KOPT-K1 (cell line): ENCODE results near the gene PCDH7.

ENCODE experiments used
- H3K27ac ChIP-seq: fragments of 200-600 bp; sonication (generic); 2 replicates; pipeline ENCODE4 v1.5.1; 2016; ENCODE audit warnings: antibody characterized with exemption, mild to moderate bottlenecking, low read depth, low read length; ENCODE audit not compliant: poor library complexity, severe bottlenecking
- H3K36me3 ChIP-seq: fragments of 200-600 bp; sonication (generic); 2 replicates; pipeline ENCODE4 v1.5.1; 2017; ENCODE audit warnings: antibody characterized with exemption, mild to moderate bottlenecking, low read length, moderate library complexity; ENCODE audit not compliant: insufficient read depth
- H3K9me3 ChIP-seq: fragments of 200-600 bp; sonication (generic); 2 replicates; pipeline ENCODE4 v1.5.1; 2017; ENCODE audit warnings: antibody characterized with exemption, low read length, mild to moderate bottlenecking; ENCODE audit not compliant: insufficient read depth, poor library complexity, severe bottlenecking

PCDH7 gene

GRCh38 chr4:30754021-30754420 lies 33.9 kb downstream of the PCDH7 start:
- H3K9me3 ChIP-seq: no peaks in the 10 kb centered on the region
- no peaks in the 10 kb centered on the region for H3K36me3 ChIP-seq
- no peak overlapping the region for H3K27ac ChIP-seq

DNA sequence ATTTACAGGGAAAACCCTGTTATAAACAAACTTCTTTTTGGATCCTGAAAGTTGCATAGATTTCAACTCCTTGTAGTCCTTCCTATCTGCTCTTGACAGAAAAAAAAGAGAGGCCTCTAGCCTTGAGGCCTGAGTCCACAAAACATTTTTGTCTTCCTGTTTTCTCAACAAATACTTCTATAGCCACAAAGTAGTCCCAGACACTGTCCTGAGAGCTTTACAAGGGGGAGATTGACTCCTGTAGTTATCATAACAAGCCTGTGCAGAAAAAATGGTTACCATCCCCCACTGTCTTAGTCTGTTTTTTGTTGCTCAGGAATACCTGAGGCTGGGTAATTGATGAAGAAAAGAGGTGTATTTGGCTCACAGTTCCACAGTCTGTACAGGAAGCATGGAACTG lies 35.2 kb downstream of the PCDH7 start:
- Histone ChIP-seq H3K9me3 (no peaks in the 10 kb centered on the region), H3K36me3 (no peaks in the 10 kb centered on the region), H3K27ac (no peak overlapping the region)

GRCh38 chr4:30756553-30756952 lies 36.4 kb downstream of the PCDH7 start:
- Histone ChIP-seq H3K36me3 (no peaks in the 10 kb centered on the region), H3K27ac (no peak overlapping the region), H3K9me3 (no peaks in the 10 kb centered on the region)

DNA sequence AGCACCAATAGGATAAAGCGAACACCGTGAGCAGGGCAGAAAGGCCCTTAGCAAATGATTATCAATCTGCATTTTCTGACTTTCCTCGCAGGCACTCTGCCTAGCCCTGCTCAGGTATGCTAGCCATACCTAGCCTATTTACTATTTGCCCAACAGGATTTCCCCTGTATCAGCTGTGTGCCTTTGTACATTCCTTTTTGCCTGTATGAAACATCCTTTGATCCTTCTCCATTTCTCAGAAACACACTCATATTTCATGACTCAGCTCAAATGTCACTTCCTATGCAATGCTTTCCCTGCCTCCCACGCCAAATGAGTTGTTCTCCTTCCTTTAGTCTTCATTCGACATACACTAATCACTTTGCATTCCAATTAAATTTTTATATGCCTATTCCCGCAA lies 37.2 kb downstream of the PCDH7 start:
- Histone ChIP-seq H3K9me3 (no peaks in the 10 kb centered on the region), H3K27ac (no peak overlapping the region), H3K36me3 (no peaks in the 10 kb centered on the region)

DNA sequence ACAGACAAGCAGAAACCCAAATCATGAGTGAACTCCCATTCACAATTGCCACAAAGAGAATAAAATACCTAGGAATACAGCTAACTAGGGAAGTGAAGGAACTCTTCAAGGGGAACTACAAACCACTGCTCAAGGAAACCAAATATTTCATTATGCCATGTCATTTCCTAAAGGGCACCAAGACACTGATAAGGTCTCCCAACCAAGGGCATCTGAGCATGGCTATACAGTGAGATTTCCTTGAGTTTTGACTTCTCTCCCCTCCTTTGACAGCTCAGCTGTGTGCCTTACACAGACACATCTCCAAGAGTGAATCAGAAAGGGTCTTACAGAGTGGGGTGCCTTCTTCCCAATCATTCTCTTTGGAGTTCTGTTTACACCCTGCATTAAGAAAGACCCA lies 40.4 kb downstream of the PCDH7 start:
- Histone ChIP-seq H3K27ac (no peak overlapping the region), H3K36me3 (no peaks in the 10 kb centered on the region), H3K9me3 (no peaks in the 10 kb centered on the region)

- H3K36me3 ChIP-seq: no peaks in the 10 kb centered on the region
- H3K27ac ChIP-seq: no peak overlapping the region
- no peaks in the 10 kb centered on the region for H3K9me3 ChIP-seq
Observed at GRCh38 chr4:30763321-30763727, 43.2 kb downstream of the PCDH7 start.

DNA sequence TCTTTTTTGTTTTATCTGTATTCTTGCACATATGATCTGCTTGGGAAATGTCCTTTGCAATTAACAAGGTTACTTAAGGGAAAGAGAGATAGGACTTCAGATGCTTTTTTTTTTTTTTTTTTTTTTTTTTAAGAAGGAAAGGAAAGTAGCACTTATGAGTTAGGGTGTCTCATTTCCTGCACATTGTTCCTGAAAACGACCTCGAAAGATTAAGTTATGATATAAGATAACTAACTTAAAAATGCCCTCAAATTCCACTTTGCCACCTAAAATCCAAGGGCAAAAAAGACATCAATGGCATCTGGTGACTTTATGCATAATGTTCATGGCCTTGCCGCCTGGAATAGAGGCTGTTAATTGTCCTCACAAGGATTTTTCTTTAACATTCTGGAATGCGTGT lies 44.9 kb downstream of the PCDH7 start:
- Histone ChIP-seq H3K27ac (no peak overlapping the region), H3K36me3 (no peaks in the 10 kb centered on the region), H3K9me3 (no peaks in the 10 kb centered on the region)

DNA sequence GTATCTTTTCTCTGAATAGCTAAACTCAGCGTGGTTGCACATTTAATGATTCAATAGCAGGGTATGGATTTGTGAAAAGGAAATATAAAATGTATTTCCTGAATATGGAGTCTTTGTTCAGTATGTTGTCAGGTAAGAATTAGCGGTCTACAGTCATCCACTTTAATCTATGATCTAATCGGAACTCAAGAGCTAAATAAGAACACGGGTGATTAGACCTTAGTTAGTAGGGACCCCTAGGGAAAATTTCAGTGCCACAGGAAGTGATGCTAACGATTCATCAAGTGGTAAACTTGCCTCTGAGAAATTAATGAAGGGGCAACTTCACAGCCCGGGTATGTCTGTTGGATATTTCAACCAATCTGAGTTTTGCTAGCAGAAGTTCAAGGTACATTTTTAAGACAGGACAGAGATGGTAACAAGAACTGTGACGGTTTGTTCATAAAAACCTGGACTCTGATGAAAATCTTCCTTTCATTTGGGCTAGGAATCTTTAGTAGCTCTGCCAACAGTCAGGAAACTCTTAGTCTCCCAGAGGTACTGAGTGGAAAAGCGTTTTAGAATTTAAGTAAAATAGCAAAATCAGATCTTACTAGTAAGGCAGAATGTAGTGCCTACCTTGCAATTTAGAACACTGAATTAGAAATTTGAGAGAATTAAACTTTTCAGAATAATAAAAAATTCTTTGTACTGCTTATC lies 47.1 kb downstream of the PCDH7 start:
- Histone ChIP-seq H3K27ac (no peak overlapping the region), H3K9me3 (no peaks in the 10 kb centered on the region), H3K36me3 (no peaks in the 10 kb centered on the region)

DNA sequence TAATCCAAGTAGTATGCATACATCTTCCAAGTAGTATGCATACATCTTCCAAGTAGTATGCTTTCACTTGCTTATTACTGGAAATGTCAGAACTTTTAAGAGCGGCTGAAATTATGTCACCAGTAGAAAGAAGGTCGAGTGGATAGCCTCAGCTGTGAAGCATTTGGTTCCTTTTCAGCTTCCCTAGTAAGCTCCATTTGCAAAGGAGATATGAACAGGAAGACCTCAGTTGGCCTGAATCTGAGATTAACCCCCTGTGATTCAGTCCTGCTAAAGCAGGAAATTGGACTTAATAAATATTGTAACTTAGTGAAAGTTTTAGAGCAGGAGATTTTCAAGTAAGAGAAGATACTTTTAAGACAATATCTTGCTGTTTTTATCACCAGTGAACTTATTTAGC lies 48.1 kb downstream of the PCDH7 start:
- Histone ChIP-seq H3K27ac (no peak overlapping the region), H3K9me3 (no peaks in the 10 kb centered on the region), H3K36me3 (no peaks in the 10 kb centered on the region)

GRCh38 chr4:30769093-30769492 lies 48.9 kb downstream of the PCDH7 start:
- no peaks in the 10 kb centered on the region for H3K9me3 ChIP-seq
- no peaks in the 10 kb centered on the region for H3K36me3 ChIP-seq
- H3K27ac ChIP-seq: no peak overlapping the region

DNA sequence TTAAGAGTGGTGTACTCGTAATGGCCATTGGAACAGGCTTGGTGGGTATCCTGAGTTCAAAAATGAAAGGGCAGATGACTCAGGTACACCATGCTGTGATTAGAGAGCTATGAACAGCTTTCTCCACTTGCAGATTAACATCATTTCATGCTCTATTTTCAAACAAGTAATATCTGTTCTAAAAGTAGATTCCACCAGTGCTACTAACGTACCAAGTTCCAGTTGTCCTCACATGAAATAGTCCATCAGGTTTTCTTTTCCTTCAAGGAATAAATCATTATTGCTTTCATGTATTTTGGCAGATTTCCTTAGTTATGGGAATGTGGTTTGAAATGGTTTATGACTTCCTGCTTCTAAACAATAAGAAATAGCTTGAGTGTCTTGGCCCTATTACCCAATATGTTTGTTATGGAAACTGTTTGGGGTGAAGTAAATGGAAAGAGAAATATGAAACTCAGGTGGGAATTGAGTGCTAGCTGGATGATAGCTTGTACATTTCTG lies 49.9 kb downstream of the PCDH7 start:
- no peak overlapping the region for H3K27ac ChIP-seq
- H3K36me3 ChIP-seq: no peaks in the 10 kb centered on the region
- no peaks in the 10 kb centered on the region for H3K9me3 ChIP-seq

DNA sequence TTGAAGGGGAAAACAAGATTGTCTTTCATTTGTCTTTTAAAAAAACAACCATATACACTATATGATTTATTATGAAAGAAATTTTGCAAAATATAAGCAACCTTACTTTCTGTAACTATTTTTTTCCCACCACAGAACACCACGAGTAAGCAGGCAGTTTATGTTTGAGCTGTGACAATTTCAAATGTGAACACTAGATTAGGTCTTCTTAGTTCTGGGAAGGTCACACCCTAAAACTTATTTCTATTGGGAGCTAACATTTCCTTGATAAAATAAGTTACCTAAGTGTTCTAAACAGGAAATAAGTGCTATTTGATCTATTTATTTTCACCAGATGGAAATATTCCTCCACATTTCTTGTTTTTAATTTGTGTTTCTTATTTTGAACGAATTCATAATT lies 50.6 kb downstream of the PCDH7 start:
- Histone ChIP-seq H3K9me3 (no peaks in the 10 kb centered on the region), H3K27ac (no peak overlapping the region), H3K36me3 (no peaks in the 10 kb centered on the region)

GRCh38 chr4:30776451-30776850 lies 56.3 kb downstream of the PCDH7 start:
- H3K36me3 ChIP-seq: no peaks in the 10 kb centered on the region
- no peak overlapping the region for H3K27ac ChIP-seq
- no peaks in the 10 kb centered on the region for H3K9me3 ChIP-seq

DNA sequence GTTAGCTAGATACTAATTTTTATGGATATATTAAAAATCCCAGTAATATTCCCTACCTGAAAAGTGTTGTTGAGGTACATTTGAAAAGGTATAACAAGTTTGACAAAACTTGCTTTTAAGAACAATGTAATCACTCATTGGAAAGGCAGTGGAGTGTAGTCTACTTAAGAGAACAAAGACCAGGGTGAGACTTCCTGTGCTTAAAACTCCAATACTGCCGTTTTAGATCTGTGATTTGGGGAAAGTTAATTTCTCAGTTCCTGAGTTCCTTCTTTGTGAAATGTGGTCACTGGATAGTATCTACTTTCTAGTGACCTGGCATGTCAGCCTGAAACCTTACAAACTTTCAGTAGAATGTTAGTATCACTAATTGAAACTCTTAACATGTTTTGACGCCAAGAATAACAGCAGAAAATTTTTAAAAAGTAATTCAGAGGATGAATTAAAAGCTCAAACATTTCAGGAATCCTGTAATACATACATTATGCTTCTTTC lies 56.8 kb downstream of the PCDH7 start:
- Histone ChIP-seq H3K9me3 (no peaks in the 10 kb centered on the region), H3K36me3 (no peaks in the 10 kb centered on the region), H3K27ac (no peak overlapping the region)
